ENCODE measurements around the gene MCF2L. TPM values are rescaled to one million over a fixed set of nuclear protein-coding genes. Genes with fewer than 3 reads are reported as not detected.

Gene MCF2L
- total and polyA plus RNA-seq, 8 donors = 16.0 to 83.6 (median 23.6) TPM

GRCh38 chr13:112959701-112960542, 9.1 kb upstream of the MCF2L start:
- intact Hi-C loops (cut with DNase I) = no loop called here
- ATAC-seq (no peak), FAIRE-seq (no peak), DNase-seq (peak in 2 of 6 donors; percentile 43 to 45)
- H3K27ac ChIP-seq = no peak overlapping the region
- no peaks in the 10 kb centered on the region for H3K9me3 ChIP-seq
- no peaks in the 10 kb centered on the region for H3K27me3 ChIP-seq
- no peaks in the 10 kb centered on the region for H3K4me1 ChIP-seq
- H3K36me3 ChIP-seq = no peaks in the 10 kb centered on the region
- WGBS, 2 donors = 87 to 88% methylated on average over 30 of the region's 30 CpGs
- no peak overlapping the region for H3K4me3 ChIP-seq
- TF ChIP-seq, protein P1, sequence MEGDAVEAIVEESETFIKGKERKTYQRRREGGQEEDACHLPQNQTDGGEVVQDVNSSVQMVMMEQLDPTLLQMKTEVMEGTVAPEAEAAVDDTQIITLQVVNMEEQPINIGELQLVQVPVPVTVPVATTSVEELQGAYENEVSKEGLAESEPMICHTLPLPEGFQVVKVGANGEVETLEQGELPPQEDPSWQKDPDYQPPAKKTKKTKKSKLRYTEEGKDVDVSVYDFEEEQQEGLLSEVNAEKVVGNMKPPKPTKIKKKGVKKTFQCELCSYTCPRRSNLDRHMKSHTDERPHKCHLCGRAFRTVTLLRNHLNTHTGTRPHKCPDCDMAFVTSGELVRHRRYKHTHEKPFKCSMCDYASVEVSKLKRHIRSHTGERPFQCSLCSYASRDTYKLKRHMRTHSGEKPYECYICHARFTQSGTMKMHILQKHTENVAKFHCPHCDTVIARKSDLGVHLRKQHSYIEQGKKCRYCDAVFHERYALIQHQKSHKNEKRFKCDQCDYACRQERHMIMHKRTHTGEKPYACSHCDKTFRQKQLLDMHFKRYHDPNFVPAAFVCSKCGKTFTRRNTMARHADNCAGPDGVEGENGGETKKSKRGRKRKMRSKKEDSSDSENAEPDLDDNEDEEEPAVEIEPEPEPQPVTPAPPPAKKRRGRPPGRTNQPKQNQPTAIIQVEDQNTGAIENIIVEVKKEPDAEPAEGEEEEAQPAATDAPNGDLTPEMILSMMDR (IDR thresholded peaks at IDR 0.05) = no peak

- H3K27me3 ChIP-seq = no peaks in the 10 kb centered on the region
- intact Hi-C loops (cut with DNase I) = no loop called here
- no peak overlapping the region for H3K4me3 ChIP-seq
- ATAC-seq (no peak), FAIRE-seq (no peak), DNase-seq (peak in 2 of 6 donors; percentile 19 to 29)
- no peaks in the 10 kb centered on the region for H3K9me3 ChIP-seq
- TF ChIP-seq, protein P1 (IDR thresholded peaks at IDR 0.05) = no peak
- H3K4me1 ChIP-seq = no peaks in the 10 kb centered on the region
- no peaks in the 10 kb centered on the region for H3K36me3 ChIP-seq
- WGBS, 2 donors = 74 to 77% methylated on average over 7 of the region's 7 CpGs
- H3K27ac ChIP-seq = no peak overlapping the region
Observed at GRCh38 chr13:112960706-112961105, 8.3 kb upstream of the MCF2L start.

DNA sequence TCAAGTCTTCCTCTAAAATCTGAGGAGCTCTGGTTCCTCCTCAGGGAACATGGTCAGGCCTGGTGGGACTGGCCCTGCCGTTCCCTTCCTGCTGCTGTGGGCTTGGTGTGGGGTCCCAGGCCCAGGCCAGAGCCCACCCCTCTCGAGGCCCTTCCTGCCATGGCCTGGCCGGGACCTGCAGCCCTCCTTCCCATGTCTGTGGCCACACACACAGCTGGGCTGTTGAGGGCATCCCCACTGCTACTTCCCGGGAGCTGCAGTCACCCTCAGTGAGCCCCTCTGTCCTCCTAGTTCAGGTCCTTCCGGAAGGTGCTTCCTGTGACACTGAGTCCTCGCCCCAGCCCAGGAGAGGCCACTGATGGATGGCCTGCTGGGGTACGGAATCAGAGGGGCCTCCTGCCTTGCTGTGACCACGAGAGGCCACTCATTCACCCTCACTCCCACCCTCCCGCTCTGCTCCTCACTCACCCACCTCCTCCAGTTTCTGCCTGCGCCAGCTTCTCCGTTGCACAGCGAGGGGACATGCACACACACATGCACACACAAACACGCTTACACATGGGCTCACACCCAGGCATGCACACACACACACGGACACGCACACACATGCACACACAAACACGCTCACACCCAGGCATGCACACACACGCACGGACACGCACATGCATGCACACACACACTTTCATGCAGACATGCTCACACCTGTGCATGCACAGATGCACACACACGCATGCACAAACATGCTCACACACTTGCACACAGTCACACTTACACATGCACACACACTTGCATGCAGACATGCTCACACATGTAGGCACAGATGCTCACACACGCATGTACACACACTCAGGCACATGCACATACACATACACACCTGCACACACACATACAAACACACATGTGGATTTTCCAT, 7.3 kb upstream of the MCF2L start:
- Histone ChIP-seq H3K4me3 (no peak overlapping the region), H3K27me3 (no peaks in the 10 kb centered on the region), H3K9me3 (no peaks in the 10 kb centered on the region), H3K4me1 (no peaks in the 10 kb centered on the region), H3K27ac (no peak overlapping the region), H3K36me3 (no peaks in the 10 kb centered on the region)
- 70 to 85% methylated on average over 20 to 21 of the region's 21 CpGs for WGBS, 2 donors
- peak in 2 of 6 donors; percentile 32 to 41 for DNase-seq
- TF ChIP-seq, protein P1 (IDR thresholded peaks at IDR 0.05) = no peak
- no peak for ATAC-seq
- FAIRE-seq = no peak
- intact Hi-C loops (cut with DNase I) = no loop called here

DNA sequence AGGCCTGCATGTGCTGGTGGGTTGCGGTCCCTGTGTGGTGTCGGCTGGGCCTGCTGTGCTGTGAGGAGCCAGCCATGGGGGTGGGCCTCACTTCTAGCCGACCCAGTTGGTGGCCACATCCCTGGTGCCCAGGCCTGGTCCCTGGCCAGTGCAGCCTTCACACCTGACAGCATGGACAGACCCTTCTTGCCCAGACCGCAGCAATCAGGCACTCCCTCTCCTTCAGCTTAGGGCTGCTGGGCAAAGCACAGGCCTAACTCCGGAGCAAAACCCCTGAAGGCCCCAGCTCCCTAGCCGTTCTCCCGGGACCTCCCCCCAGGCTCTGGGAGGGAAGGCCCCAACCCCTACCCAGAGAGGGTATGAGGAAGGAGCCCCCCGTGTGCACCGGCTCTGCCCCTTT, 6.6 kb upstream of the MCF2L start:
- Histone ChIP-seq H3K36me3 (no peaks in the 10 kb centered on the region), H3K9me3 (no peaks in the 10 kb centered on the region), H3K27ac (no peak overlapping the region), H3K4me3 (no peak overlapping the region), H3K4me1 (no peaks in the 10 kb centered on the region), H3K27me3 (no peaks in the 10 kb centered on the region)
- ATAC-seq = no peak
- DNase-seq = peak in 2 of 6 donors; percentile 45 to 53
- no peak for FAIRE-seq
- 68 to 82% methylated on average over 9 of the region's 9 CpGs for WGBS, 2 donors
- intact Hi-C loops (cut with DNase I) = no loop called here
- TF ChIP-seq, protein P1 (IDR thresholded peaks at IDR 0.05) = no peak
